ENCODE data around the gene TEX14. TPM values are rescaled to one million over a fixed set of nuclear protein-coding genes. Genes with fewer than 3 reads are reported as not detected.

Gene TEX14
- total RNA-seq, 1 experiment from 2014 or later, result 0.55 TPM

- no peaks in the 10 kb centered on the region for H4K20me1 ChIP-seq (ENCODE audit: insufficient read depth)
- 0 out of 2 replicates have a peak overlapping the region, but pooled peaks have one; percentile 1 for H2AFZ ChIP-seq
- POLR2A ChIA-PET (ENCODE audit: unreplicated experiment), result interaction anchor here (0.6 to 1.2 kb wide), 3 partner anchors 9 to 158 kb away, joined by 3 to 6 read pairs (median 3); no protein-coding TSS in a partner anchor
- H3F3A ChIP-seq (ENCODE audit: insufficient read depth, low read depth), result peaks cover 20% of the 10 kb centered on the region
- H3K36me3 ChIP-seq (ENCODE audit: low read depth), result no peaks in the 10 kb centered on the region
- peak in 1 of 2 experiments; percentile 56 for DNase-seq
- H3K4me2 ChIP-seq, result peak overlapping the region; percentile 17; the same call in 1 of the 2 replicates
- no peaks in the 10 kb centered on the region for H3K9me2 ChIP-seq (ENCODE audit: insufficient read depth)
- no peak overlapping the region for H3K4me3 ChIP-seq
- CTCF ChIA-PET, result interaction anchor here (0.6 kb wide), 1 partner anchor 120 kb away, joined by 3 read pairs; no protein-coding TSS in a partner anchor
- no peaks in the 10 kb centered on the region for H3K9me3 ChIP-seq (ENCODE audit: insufficient read depth, low read depth)
- H3K79me2 ChIP-seq (ENCODE audit: low read depth), result no peaks in the 10 kb centered on the region
- peaks cover 22% of the 10 kb centered on the region for H3K4me1 ChIP-seq (replicated peaks; ENCODE audit: insufficient read depth)
- intact Hi-C loops (cut with micrococcal nuclease; ENCODE audit: unreplicated experiment), result no loop called here
- TF ChIP-seq EZH2 (IDR thresholded peaks at IDR 0.05; ENCODE audit: low read depth), result no peak
- H3K27ac ChIP-seq, result no peak overlapping the region
- BruUV-seq (replicated peaks), result no TSS peak
- H3K27me3 ChIP-seq (ENCODE audit: insufficient read depth, low read depth), result no peaks in the 10 kb centered on the region
These were observed 14.5 kb downstream of the TEX14 start for GRCh38 chr17:58677194-58677880.

- no TSS peak for BruUV-seq (replicated peaks)
- peaks cover 39% of the 10 kb centered on the region for H3K4me1 ChIP-seq (replicated peaks; ENCODE audit: insufficient read depth)
- no peaks in the 10 kb centered on the region for H3K27me3 ChIP-seq (ENCODE audit: insufficient read depth, low read depth)
- ChIA-PET CTCF (interaction anchor here (0.6 kb wide), 1 partner anchor 27 kb away, joined by 6 read pairs; no protein-coding TSS in a partner anchor), POLR2A (ENCODE audit: unreplicated experiment) (no interaction called here)
- no peak overlapping the region for H3K27ac ChIP-seq
- H2AFZ ChIP-seq, result no peak overlapping the region
- H3K79me2 ChIP-seq (ENCODE audit: low read depth), result no peaks in the 10 kb centered on the region
- intact Hi-C loops (cut with micrococcal nuclease; ENCODE audit: unreplicated experiment), result no loop called here
- H3K9me3 ChIP-seq (ENCODE audit: insufficient read depth, low read depth), result no peaks in the 10 kb centered on the region
- no peak for DNase-seq
- H3K36me3 ChIP-seq (ENCODE audit: low read depth), result no peaks in the 10 kb centered on the region
- no peaks in the 10 kb centered on the region for H3K9me2 ChIP-seq (ENCODE audit: insufficient read depth)
- no peaks in the 10 kb centered on the region for H4K20me1 ChIP-seq (ENCODE audit: insufficient read depth)
- H3K4me2 ChIP-seq, result no peak overlapping the region
- H3F3A ChIP-seq (ENCODE audit: insufficient read depth, low read depth), result peaks cover 27% of the 10 kb centered on the region
- TF ChIP-seq EZH2 (IDR thresholded peaks at IDR 0.05; ENCODE audit: low read depth) (no peak), CTCF (conservative IDR thresholded peaks at IDR 0.05) (no peak)
- no peak overlapping the region for H3K4me3 ChIP-seq
These were observed 19.9 kb downstream of the TEX14 start for GRCh38 chr17:58671969-58672368.

GRCh38 chr17:58669853-58670252, 22.0 kb downstream of the TEX14 start:
- ChIA-PET POLR2A (ENCODE audit: unreplicated experiment) (interaction anchor here (0.6 to 0.7 kb wide), 2 partner anchors 22 to 38 kb away, joined by 3 read pairs; partner anchors contain the start of gene RAD51C), CTCF (interaction anchor here (0.7 kb wide), 1 partner anchor 19 kb away, joined by 3 read pairs; no protein-coding TSS in a partner anchor)
- no peaks in the 10 kb centered on the region for H3K9me2 ChIP-seq (ENCODE audit: insufficient read depth)
- H3K4me2 ChIP-seq, result peak overlapping the region; percentile 74; the same call in 1 of the 2 replicates
- H3K79me2 ChIP-seq (ENCODE audit: low read depth), result no peaks in the 10 kb centered on the region
- TF ChIP-seq CTCF (conservative IDR thresholded peaks at IDR 0.05), result no peak
- TF ChIP-seq EZH2 (IDR thresholded peaks at IDR 0.05; ENCODE audit: low read depth), result no peak
- H3K9me3 ChIP-seq (ENCODE audit: insufficient read depth, low read depth), result no peaks in the 10 kb centered on the region
- peaks cover 34% of the 10 kb centered on the region for H3F3A ChIP-seq (ENCODE audit: insufficient read depth, low read depth)
- H3K27ac ChIP-seq, result peak overlapping the region; percentile 75
- DNase-seq, result no peak
- H2AFZ ChIP-seq, result no peak overlapping the region
- no peaks in the 10 kb centered on the region for H3K36me3 ChIP-seq (ENCODE audit: low read depth)
- H3K4me1 ChIP-seq (replicated peaks; ENCODE audit: insufficient read depth), result peaks cover 44% of the 10 kb centered on the region
- intact Hi-C loops (cut with micrococcal nuclease; ENCODE audit: unreplicated experiment), result no loop called here
- no TSS peak for BruUV-seq (replicated peaks)
- no peaks in the 10 kb centered on the region for H3K27me3 ChIP-seq (ENCODE audit: insufficient read depth, low read depth)
- no peaks in the 10 kb centered on the region for H4K20me1 ChIP-seq (ENCODE audit: insufficient read depth)
- no peak overlapping the region for H3K4me3 ChIP-seq

Data from PC-9 (cell line).